Liver (tissue), 9 donors: Measurements from ENCODE around the gene NCAPG2. TPM values are rescaled to one million over a fixed set of nuclear protein-coding genes. Genes with fewer than 3 reads are reported as not detected.

ENCODE experiments used
- DNase-seq: peaks from one replicate; pipeline ENCODE4 v3.0.0-alpha.2; 2017; ENCODE audit warnings: low spot score
- H3K27ac ChIP-seq, 2 donors: one replicate each; pipeline ENCODE4 v1.7.0; 2013; ENCODE audit warnings: inconsistent platforms in 2 of 2, low read length in 2 of 2, control low read depth in 1 of 2, low read depth in 1 of 2, mild to moderate bottlenecking in 1 of 2
- H3K27me3 ChIP-seq, 4 donors: one replicate each; pipeline versions ENCODE4 v1.6.1 to v1.7.0; 2013; ENCODE audit warnings: low read length in 3 of 4, inconsistent platforms in 1 of 4, mild to moderate bottlenecking in 1 of 4, moderate library complexity in 1 of 4; ENCODE audit not compliant: control insufficient read depth in 4 of 4, insufficient read depth in 4 of 4
- H3K36me3 ChIP-seq, 4 donors: one replicate each; pipeline versions ENCODE4 v1.6.1 to v1.7.0; 2013; ENCODE audit warnings: low read length in 3 of 4, mild to moderate bottlenecking in 3 of 4, low read depth in 1 of 4, moderate library complexity in 1 of 4; ENCODE audit not compliant: control insufficient read depth in 4 of 4, insufficient read depth in 3 of 4
- H3K4me1 ChIP-seq, 4 donors: one replicate each; pipeline versions ENCODE4 v1.6.1 to v1.7.0; 2013; ENCODE audit warnings: low read length in 3 of 4, mild to moderate bottlenecking in 3 of 4, moderate library complexity in 1 of 4; ENCODE audit not compliant: control insufficient read depth in 4 of 4, insufficient read depth in 4 of 4
- H3K4me3 ChIP-seq, 3 donors: one replicate each; pipeline versions ENCODE4 v1.6.1 to v1.7.0; 2013; ENCODE audit warnings: low read length in 3 of 3, control low read depth in 1 of 3, low read depth in 1 of 3, mild to moderate bottlenecking in 1 of 3
- H3K9ac ChIP-seq, 2 donors: one replicate each; pipeline ENCODE4 v1.7.0; 2013; ENCODE audit warnings: low read length in 2 of 2, mild to moderate bottlenecking in 2 of 2, moderate library complexity in 2 of 2, control low read depth in 1 of 2, low read depth in 1 of 2
- H3K9me3 ChIP-seq, 4 donors: one replicate each; pipeline versions ENCODE4 v1.6.1 to v1.7.0; 2013; ENCODE audit warnings: low read length in 3 of 4; ENCODE audit not compliant: control insufficient read depth in 4 of 4
- EGR1 ChIP-seq, 2 donors: IDR thresholded peaks; 2 replicates each; pipeline ENCODE4 v1.6.1; 2016 to 2018; ENCODE audit warnings: antibody characterized with exemption in 2 of 2, low read depth in 2 of 2
- FOXA1 ChIP-seq: IDR thresholded peaks from 2 replicates; pipeline ENCODE4 v1.6.1; 2016; ENCODE audit warnings: antibody characterized with exemption
- FOXA2 ChIP-seq: IDR thresholded peaks from 2 replicates; pipeline ENCODE4 v1.6.1; 2016; ENCODE audit warnings: antibody characterized with exemption
- GABPA ChIP-seq, 2 donors: IDR thresholded peaks in 1 of 2; conservative IDR thresholded peaks in 1 of 2; 2 replicates each; pipeline ENCODE4 v1.6.1; 2016; ENCODE audit warnings: antibody characterized with exemption in 2 of 2, mild to moderate bottlenecking in 1 of 2, moderate library complexity in 1 of 2
- HNF4A ChIP-seq, 2 donors: conservative IDR thresholded peaks; 2 replicates each; pipeline ENCODE4 v1.6.1; 2016; ENCODE audit warnings: antibody characterized with exemption in 2 of 2, mild to moderate bottlenecking in 2 of 2
- HNF4G ChIP-seq: IDR thresholded peaks from 2 replicates; pipeline ENCODE4 v1.6.1; 2016; ENCODE audit warnings: antibody characterized with exemption
- JUND ChIP-seq, 2 donors: IDR thresholded peaks; 2 replicates each; pipeline ENCODE4 v1.6.1; 2016; ENCODE audit warnings: antibody characterized with exemption in 2 of 2
- NR2F2 ChIP-seq: IDR thresholded peaks from 2 replicates; pipeline ENCODE4 v1.6.1; 2016; ENCODE audit warnings: antibody characterized with exemption
- RAD21 ChIP-seq, 2 donors: IDR thresholded peaks; 2 replicates each; pipeline ENCODE4 v1.6.1; 2016; ENCODE audit warnings: antibody characterized with exemption in 2 of 2, mild to moderate bottlenecking in 2 of 2
- RXRA ChIP-seq, 2 donors: IDR thresholded peaks; 2 replicates each; pipeline ENCODE4 v1.6.1; 2017 to 2018; ENCODE audit warnings: antibody characterized with exemption in 2 of 2, mild to moderate bottlenecking in 1 of 2
- SP1 ChIP-seq: IDR thresholded peaks from 2 replicates; pipeline ENCODE4 v1.6.1; 2018; ENCODE audit warnings: antibody characterized with exemption, mild to moderate bottlenecking
- TAF1 ChIP-seq: conservative IDR thresholded peaks from 2 replicates; pipeline ENCODE4 v1.6.1; 2016; ENCODE audit warnings: antibody characterized with exemption, mild to moderate bottlenecking
- YY1 ChIP-seq: IDR thresholded peaks from 2 replicates; pipeline ENCODE4 v1.6.1; 2016; ENCODE audit warnings: antibody characterized with exemption, mild to moderate bottlenecking
- WGBS: extraction: QIAGEN DNeasy Blood & Tissue Kit; methylation state at CpG from one replicate; pipeline ENCODE4 v1.1.7; 2013; 5-methylcytosine and 5-hydroxymethylcytosine counted together
- polyA plus RNA-seq, 2 donors: library from polyadenylated mRNA; stranded (reverse) in 1 of 2; unstranded in 1 of 2; fragments of 200-250 nt in 1 of 2; fragments of >200 nt in 1 of 2; fragmentation: Nextera tagmentation in 1 of 2; extraction: Ambion mirVana in 1 of 2; gene quantifications; one replicate each; pipeline versions ENCODE4 v1.2.1 to v1.2.3, GENCODE V29; 2013 to 2015
- total RNA-seq, 2 donors: library from RNA; depleted of rRNA; stranded (reverse); fragments of >200 nt; gene quantifications; one replicate each; pipeline ENCODE4 v1.2.3, GENCODE V29; 2014
- TF ChIP-seq, protein P1 (sequence below): IDR thresholded peaks from 2 replicates; pipeline ENCODE4 v1.6.1; 2016; ENCODE audit warnings: antibody characterized with exemption
- TF ChIP-seq, protein P2 (sequence below): fragments of 150-350 bp; IDR thresholded peaks from 2 replicates; pipeline ENCODE4 v1.5.1; 2017; ENCODE audit warnings: improper control_type of control experiment, low read depth, low read length; ENCODE audit not compliant: missing input control
- TF ChIP-seq, protein P3 (sequence below): IDR thresholded peaks from 2 replicates; pipeline ENCODE4 v1.6.1; 2016; ENCODE audit warnings: antibody characterized with exemption, mild to moderate bottlenecking
- TF ChIP-seq, protein P4 (sequence below): IDR thresholded peaks from 2 replicates; pipeline ENCODE4 v1.6.1; 2016; ENCODE audit warnings: antibody characterized with exemption
- TF ChIP-seq, protein P5 (sequence below): IDR thresholded peaks from 2 replicates; pipeline ENCODE4 v1.6.1; 2016; ENCODE audit warnings: antibody characterized with exemption
- donor health status: healthy.
- donor health status: healthy.
- donor health status: healthy.
- donor health status: healthy.
- donor health status: healthy.

NCAPG2 gene
- total and polyA plus RNA-seq, 4 donors: 0.89 to 37.4 (median 3.7) TPM

DNA sequence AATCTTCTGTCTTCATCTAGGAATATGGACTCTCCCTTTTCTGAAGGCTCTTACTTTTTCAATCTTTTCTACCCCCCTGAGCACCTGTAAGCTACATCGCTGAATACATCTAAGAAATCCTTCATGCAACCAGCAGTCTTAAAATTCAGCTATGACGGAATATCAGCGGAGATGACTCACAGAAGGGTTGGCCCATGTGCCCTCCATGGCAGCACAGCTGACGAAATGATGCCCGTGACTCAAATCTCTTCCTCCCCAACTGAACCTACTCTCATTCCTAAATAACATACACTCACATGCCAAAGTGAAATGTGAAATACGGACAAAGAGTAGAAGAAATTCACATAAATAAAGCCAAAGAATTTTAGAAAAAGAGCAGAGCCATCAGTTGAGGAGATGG, 30.3 kb upstream of the NCAPG2 start:
- no peak overlapping the region for H3K4me3 ChIP-seq
- H3K9ac ChIP-seq: no peak overlapping the region
- H3K27me3 ChIP-seq: no peaks in the 10 kb centered on the region
- WGBS: 98% methylated on average over 6 of the region's 6 CpGs
- TF ChIP-seq FOXA2: no peak
- no peak for TF ChIP-seq TAF1
- no peak for TF ChIP-seq HNF4A (conservative IDR thresholded peaks at IDR 0.05)
- TF ChIP-seq FOXA1: no peak
- TF ChIP-seq JUND (IDR thresholded peaks at IDR 0.05): no peak
- TF ChIP-seq, protein P1, sequence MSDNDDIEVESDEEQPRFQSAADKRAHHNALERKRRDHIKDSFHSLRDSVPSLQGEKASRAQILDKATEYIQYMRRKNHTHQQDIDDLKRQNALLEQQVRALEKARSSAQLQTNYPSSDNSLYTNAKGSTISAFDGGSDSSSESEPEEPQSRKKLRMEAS: no peak
- no peak for TF ChIP-seq YY1
- no peak for TF ChIP-seq RXRA (IDR thresholded peaks at IDR 0.05)
- TF ChIP-seq RAD21 (IDR thresholded peaks at IDR 0.05): no peak
- TF ChIP-seq NR2F2: no peak
- no peak for TF ChIP-seq EGR1 (IDR thresholded peaks at IDR 0.05; ENCODE audit: low read depth in 2 of 2)
- TF ChIP-seq, protein P2, sequence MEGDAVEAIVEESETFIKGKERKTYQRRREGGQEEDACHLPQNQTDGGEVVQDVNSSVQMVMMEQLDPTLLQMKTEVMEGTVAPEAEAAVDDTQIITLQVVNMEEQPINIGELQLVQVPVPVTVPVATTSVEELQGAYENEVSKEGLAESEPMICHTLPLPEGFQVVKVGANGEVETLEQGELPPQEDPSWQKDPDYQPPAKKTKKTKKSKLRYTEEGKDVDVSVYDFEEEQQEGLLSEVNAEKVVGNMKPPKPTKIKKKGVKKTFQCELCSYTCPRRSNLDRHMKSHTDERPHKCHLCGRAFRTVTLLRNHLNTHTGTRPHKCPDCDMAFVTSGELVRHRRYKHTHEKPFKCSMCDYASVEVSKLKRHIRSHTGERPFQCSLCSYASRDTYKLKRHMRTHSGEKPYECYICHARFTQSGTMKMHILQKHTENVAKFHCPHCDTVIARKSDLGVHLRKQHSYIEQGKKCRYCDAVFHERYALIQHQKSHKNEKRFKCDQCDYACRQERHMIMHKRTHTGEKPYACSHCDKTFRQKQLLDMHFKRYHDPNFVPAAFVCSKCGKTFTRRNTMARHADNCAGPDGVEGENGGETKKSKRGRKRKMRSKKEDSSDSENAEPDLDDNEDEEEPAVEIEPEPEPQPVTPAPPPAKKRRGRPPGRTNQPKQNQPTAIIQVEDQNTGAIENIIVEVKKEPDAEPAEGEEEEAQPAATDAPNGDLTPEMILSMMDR: no peak
- TF ChIP-seq, protein P3, sequence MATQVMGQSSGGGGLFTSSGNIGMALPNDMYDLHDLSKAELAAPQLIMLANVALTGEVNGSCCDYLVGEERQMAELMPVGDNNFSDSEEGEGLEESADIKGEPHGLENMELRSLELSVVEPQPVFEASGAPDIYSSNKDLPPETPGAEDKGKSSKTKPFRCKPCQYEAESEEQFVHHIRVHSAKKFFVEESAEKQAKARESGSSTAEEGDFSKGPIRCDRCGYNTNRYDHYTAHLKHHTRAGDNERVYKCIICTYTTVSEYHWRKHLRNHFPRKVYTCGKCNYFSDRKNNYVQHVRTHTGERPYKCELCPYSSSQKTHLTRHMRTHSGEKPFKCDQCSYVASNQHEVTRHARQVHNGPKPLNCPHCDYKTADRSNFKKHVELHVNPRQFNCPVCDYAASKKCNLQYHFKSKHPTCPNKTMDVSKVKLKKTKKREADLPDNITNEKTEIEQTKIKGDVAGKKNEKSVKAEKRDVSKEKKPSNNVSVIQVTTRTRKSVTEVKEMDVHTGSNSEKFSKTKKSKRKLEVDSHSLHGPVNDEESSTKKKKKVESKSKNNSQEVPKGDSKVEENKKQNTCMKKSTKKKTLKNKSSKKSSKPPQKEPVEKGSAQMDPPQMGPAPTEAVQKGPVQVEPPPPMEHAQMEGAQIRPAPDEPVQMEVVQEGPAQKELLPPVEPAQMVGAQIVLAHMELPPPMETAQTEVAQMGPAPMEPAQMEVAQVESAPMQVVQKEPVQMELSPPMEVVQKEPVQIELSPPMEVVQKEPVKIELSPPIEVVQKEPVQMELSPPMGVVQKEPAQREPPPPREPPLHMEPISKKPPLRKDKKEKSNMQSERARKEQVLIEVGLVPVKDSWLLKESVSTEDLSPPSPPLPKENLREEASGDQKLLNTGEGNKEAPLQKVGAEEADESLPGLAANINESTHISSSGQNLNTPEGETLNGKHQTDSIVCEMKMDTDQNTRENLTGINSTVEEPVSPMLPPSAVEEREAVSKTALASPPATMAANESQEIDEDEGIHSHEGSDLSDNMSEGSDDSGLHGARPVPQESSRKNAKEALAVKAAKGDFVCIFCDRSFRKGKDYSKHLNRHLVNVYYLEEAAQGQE: no peak
- H3K36me3 ChIP-seq: peaks cover 3 to 57% (median 17%) of the 10 kb centered on the region in 4 donors
- H3K9me3 ChIP-seq: no peaks in the 10 kb centered on the region
- no peaks in the 10 kb centered on the region for H3K4me1 ChIP-seq
- no peak overlapping the region for H3K27ac ChIP-seq
- no peak for DNase-seq

DNA sequence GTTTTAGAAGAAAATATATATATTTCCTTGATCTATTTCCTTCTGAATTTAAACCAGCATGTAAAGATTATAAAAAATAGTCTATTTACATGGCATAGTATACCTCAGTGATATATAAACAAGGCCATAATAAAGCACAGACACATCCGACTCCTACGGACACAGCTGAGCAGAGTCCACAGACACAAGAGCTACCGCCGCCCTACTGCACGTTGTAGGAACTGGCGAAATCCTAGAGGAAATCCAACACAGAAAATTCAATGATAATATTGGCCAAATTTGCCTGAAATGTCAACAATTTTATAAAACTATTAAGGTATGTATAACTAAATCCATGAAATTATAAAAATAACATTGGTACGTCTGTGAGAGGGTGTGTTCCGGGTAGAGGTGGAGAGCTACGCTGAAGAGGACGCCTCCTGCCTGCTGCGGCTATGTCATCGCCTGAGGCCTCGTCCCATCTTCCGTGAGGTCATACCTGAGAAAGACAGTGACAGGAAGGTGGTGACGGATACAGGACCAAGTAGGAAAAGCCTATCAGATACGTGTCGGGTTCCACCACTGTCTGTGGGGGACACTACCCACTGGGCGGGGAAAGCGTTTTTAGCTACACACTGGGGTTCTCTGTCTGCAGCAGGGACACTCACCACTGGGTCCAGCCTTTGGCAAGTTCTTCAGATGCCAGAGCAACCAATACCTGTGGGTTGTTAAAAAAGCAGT, 29.3 kb upstream of the NCAPG2 start:
- TF ChIP-seq HNF4G (no peak), RXRA (IDR thresholded peaks at IDR 0.05) (no peak), HNF4A (conservative IDR thresholded peaks at IDR 0.05) (no peak), FOXA1 (no peak), NR2F2 (no peak), GABPA (IDR thresholded peaks at IDR 0.05 in 1 of 2, conservative IDR thresholded peaks at IDR 0.05 in 1 of 2) (no peak), TAF1 (no peak), YY1 (no peak), RAD21 (IDR thresholded peaks at IDR 0.05) (no peak), SP1 (no peak), EGR1 (IDR thresholded peaks at IDR 0.05; ENCODE audit: low read depth in 2 of 2) (no peak)
- TF ChIP-seq, protein P3: no peak
- TF ChIP-seq, protein P1: no peak
- TF ChIP-seq, protein P4, sequence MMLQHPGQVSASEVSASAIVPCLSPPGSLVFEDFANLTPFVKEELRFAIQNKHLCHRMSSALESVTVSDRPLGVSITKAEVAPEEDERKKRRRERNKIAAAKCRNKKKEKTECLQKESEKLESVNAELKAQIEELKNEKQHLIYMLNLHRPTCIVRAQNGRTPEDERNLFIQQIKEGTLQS: no peak
- TF ChIP-seq, protein P5, sequence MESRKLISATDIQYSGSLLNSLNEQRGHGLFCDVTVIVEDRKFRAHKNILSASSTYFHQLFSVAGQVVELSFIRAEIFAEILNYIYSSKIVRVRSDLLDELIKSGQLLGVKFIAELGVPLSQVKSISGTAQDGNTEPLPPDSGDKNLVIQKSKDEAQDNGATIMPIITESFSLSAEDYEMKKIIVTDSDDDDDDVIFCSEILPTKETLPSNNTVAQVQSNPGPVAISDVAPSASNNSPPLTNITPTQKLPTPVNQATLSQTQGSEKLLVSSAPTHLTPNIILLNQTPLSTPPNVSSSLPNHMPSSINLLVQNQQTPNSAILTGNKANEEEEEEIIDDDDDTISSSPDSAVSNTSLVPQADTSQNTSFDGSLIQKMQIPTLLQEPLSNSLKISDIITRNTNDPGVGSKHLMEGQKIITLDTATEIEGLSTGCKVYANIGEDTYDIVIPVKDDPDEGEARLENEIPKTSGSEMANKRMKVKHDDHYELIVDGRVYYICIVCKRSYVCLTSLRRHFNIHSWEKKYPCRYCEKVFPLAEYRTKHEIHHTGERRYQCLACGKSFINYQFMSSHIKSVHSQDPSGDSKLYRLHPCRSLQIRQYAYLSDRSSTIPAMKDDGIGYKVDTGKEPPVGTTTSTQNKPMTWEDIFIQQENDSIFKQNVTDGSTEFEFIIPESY: no peak
- no peak overlapping the region for H3K9ac ChIP-seq
- no peak overlapping the region for H3K4me3 ChIP-seq
- no peak for DNase-seq
- H3K27me3 ChIP-seq: no peaks in the 10 kb centered on the region
- H3K9me3 ChIP-seq: no peaks in the 10 kb centered on the region
- no peak overlapping the region for H3K27ac ChIP-seq
- peaks cover 3 to 52% (median 16%) of the 10 kb centered on the region in 4 donors for H3K36me3 ChIP-seq
- H3K4me1 ChIP-seq: no peaks in the 10 kb centered on the region
- 94% methylated on average over 19 of the region's 19 CpGs for WGBS
